GM19193 (cell line): Measurements from ENCODE around the gene CCDC201.

Experiments used
- POLR2A ChIP-seq: IDR thresholded peaks from 4 replicates; pipeline ENCODE4 v1.6.1; 2011; ENCODE audit not compliant: insufficient read depth, insufficient read length; ENCODE audit errors: extremely low read depth

The CCDC201 gene

GRCh38 chr7:45886931-45887667 is 14.2 kb upstream of the CCDC201 start:
- no peak for TF ChIP-seq POLR2A

DNA sequence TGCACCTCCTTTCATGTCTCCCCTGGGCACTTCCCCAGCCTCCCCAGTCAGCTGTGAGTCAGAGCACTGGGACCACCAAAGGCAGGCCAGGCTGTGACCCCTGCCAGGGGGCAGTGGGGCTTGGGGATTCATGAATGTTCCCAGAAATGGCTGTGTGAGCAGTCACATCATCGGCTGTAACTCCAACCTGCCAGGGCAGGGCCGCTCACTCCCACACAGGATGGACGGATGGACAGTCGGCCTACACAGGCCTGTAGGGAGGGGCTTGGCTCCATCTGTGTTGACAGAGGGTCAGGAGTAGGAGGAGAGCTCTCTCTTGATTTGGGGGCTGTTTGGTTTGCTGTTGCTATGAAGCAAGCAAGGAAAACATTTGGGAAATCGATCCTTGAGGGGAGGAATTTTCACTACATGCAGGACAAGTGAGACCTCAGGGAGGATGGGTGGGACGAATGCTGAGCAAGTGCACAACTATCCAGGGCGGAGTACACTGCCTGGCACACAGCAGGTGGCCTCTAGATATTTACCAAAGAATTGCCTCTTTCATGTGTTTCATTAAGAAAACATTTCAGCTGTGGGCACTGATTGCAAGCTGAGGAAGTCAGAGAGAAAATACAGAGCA is 12.5 kb upstream of the CCDC201 start:
- TF ChIP-seq POLR2A = no peak

DNA sequence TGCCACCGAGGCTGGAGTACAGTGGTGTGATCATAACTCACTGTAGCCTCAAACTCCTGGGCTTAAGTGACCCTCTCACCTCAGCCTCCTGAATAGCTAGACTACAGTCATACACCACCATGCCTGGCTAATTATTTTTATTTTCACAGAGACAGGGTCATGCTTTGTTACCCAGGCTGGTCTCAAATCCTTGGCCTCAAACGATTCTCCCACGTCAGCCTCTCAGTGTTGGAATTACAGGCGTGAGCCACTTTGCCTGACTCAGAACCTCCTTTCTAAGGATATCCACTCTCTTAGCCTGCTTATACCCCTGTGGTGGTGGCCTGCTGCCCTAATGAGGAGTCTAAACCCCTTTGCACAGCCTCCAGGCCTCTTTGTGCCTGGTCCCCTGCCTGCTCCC is 11.3 kb upstream of the CCDC201 start:
- TF ChIP-seq POLR2A = no peak

DNA sequence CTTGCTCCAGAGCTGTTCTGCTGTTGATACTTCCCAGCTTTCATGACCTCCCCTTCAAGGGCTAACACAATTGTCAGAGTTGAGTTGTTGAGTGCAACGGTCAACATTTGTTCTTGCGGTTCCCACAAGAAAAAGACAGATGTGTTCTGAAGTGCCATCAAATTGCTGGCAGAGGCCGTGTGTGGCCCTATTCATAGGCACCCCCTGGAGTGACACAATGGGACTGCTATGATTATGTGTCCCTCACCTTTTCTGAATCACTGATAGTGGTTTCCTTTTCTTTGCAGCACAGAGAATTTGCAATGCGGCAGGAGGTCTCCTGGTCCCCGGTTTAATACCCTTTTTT is 9.6 kb upstream of the CCDC201 start:
- TF ChIP-seq POLR2A = no peak

- no peak for TF ChIP-seq POLR2A
Measured at GRCh38 chr7:45881759-45882464, 9.0 kb upstream of the CCDC201 start.

DNA sequence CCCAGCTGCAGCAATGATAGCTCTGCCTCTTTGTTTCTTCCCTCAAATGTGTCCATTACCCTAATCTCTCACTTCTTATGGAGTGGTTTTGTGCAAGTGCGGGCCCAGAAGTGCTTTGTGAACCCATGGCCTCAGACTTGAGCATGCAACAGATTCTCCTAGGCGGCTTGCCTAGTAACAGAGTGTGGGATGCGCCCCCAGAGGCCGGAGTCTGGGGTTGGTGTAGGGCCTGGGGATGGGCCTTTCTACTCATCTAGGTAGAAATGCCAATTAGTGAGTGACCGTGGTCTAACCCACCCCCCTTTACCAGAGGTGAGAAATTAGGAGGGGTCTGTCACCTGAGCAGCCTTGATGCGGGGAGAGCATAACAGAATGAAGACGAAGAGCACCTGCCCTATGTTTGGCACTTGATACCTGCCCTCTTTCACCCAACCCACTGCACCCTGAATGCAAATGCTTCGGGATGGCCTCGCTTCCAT is 8.4 kb upstream of the CCDC201 start:
- TF ChIP-seq POLR2A = no peak

DNA sequence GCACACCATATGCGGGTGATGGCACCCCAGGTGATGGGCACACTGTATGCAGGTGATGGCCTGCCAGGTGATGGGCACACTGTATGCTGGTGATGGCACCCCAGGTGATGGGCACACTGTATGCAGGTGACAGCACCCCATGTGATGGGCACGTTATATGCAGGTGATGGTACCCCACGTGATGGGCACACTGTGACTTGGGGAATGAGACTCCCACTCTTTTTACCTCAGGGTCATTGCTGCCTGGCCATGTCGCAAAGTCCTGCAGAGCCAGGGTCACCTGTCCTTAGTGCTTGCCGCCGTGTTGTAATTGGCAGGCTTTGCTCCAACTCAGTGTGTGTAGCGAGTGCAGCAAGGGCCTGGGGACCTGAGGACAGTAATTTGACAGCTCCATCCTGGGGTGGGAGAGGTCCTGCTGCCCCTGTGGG is 7.6 kb upstream of the CCDC201 start:
- TF ChIP-seq POLR2A = no peak

DNA sequence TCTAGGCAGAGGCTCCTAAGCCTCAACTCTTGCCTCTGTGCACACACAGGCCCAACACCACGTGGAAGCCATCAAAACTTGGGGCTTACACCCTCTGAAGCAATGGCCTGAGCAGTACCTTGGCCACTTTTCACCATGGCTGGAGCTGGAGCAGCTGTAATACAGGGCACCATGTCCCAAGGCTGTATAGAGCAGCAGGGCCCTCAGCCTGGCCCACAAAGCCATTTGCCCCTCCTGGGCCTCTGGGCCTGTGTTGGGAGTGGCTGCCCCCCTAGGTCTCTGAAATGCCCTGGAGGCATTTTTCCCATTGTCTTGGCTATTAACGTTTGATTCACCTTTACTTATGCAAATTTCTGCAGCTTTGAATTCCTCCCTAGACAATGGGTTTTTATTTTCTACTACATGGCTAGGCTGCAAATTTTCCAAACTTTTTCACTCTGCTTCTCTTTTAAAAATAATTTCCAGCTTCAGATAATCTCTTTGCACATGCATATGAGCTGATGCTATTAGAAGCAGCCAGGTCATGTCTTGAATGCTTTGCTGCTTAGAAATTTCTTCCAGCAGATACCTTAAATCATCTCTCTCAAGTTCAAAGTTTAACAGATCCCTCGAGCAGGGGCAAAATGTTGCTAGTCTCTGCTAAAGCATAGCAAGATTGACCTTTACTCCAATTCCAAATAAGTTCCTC is 5.7 kb upstream of the CCDC201 start:
- no peak for TF ChIP-seq POLR2A

DNA sequence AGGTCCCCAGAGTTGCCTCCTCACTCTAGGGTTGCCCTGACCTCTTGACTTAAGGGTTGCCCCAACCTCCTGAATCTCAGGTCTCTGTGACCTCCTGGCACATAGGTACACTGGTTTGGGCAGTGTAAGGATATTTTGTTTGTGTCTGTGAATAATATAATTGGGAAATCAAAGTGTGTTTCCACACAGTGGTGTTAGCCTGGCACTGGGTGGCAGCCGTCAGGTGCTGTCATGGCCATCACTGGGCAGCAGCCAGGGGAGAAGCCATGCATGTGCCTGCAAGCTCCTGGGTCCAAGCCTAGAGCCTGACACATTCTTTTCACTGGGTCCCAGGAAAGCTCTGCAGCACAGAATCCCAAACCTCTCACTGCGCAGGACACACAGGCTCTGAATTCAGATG is 3.6 kb upstream of the CCDC201 start:
- no peak for TF ChIP-seq POLR2A

DNA sequence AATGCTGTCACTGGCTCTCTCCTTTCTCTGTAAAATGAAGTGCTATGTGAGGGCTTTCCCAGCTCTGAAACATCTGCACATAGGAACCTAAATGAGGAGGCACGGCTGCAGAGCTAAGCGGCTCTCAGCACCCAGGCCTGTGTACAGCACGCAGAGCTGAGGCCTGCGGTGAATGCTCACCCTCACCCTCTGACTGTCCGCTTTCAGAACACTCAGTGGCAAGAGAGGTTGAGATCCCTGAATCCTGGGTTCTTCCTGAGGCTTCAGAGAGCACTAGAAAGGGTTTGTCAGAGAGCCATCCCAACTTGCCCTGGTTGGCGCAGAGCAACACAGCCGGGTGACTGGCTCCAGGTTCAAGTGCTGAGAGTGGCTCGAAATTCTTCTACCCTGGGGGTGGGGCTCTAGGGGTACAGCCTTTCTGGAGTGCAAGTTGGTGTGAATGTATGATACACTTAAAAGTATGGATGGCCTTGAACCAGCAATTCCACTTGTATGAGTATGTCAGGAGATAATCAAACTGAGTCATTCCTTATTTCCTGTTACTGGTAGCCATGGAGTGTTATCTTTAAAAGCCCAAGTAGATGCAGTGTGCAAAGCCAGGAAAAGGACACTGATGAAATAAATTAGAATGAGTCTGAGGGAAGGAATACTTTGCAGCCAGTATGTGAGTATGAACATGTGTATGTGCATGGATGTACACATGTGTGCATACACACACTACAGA is 1.7 kb upstream of the CCDC201 start:
- no peak for TF ChIP-seq POLR2A

DNA sequence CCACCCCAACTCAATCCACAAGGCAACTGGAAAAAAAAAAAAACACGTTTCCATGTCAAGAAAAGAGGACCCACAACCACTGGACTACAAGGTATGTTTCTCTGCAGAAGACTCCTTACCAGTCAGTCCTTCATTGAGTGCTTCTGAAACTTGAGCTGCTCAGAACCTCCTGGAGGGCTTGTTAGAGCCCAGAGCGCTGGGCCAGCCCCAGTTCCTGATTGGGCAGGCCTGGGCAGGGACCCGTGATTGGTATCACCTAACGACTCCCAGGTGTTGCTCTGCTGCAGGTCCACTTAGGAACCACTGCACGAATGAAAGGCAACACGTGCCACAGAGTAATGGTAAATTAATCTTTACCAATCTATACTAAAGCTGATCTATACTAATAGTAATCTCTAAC is 473 bp upstream of the CCDC201 start:
- TF ChIP-seq POLR2A = no peak

- TF ChIP-seq POLR2A = no peak
Measured at GRCh38 chr7:45872116-45873034, 507 bp downstream of the CCDC201 start.

- no peak for TF ChIP-seq POLR2A
Measured at GRCh38 chr7:45869426-45869825, 3.5 kb downstream of the CCDC201 start.

- TF ChIP-seq POLR2A = no peak
Measured at GRCh38 chr7:45867471-45867870, 5.4 kb downstream of the CCDC201 start.

DNA sequence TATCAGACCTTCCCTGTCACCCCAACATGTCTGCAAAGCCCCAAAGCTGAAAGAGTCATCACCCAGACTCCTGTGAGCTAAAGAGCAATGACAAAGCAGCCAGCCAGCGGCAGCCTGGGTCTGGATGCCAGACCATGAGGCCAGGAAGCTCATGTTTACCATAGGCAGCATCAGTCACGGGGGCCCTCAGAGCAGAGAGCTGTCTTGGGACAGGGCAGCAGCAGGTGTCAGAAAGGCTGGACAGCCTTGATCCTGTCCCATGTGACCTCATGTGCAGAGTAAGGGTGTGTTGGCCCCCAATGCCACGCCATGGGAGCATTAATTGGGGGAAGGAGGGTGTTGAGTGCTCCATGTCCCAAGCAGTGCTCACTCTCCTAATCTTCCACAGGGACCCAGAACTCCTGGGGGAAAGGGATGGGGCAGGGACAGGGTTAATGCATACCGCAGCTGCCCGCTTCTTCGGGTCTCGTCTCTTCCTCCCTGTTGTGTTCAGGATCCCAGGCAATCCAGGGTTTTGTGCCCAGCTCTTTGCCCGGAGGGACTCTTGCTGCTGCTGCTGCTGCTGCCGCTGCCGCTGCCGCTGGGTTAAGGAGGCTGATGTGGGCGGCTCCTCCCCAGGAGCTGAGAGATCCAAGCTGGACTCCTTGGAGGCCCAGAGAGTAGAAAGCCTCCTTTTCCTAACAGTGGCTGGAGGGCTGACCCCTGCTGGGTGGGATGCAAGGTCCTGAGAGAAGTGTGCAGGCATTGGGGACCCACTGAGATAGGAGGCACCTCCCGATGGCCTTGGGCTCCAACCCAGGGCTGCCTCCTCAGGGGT is 7.1 kb downstream of the CCDC201 start:
- no peak for TF ChIP-seq POLR2A
